ENCODE results near the gene CHERP. TPM values are rescaled to one million over a fixed set of nuclear protein-coding genes. Genes with fewer than 3 reads are reported as not detected.

Gene CHERP
- total RNA-seq, 1 experiment from 2014 or later, result 13.4 TPM

- Histone ChIP-seq H3K79me2 (ENCODE audit: low read length) (peaks cover 98% of the 10 kb centered on the region), H3K36me3 (ENCODE audit: low read depth, low read length) (no peaks in the 10 kb centered on the region), H3K4me3 (ENCODE audit: low read length) (no peak overlapping the region), H3K9me2 (replicated peaks; ENCODE audit: low read length) (no peaks in the 10 kb centered on the region), H3K27me3 (ENCODE audit: low read length) (no peaks in the 10 kb centered on the region), H3K9ac (ENCODE audit: low read length) (no peak overlapping the region), H3K9me3 (ENCODE audit: low read length) (no peaks in the 10 kb centered on the region), H3F3A (ENCODE audit: low read length, unreplicated experiment) (no peaks in the 10 kb centered on the region), H4K20me1 (ENCODE audit: low read length) (peaks cover 57% of the 10 kb centered on the region), H3K27ac (ENCODE audit: low read length) (no peak overlapping the region), H3K4me1 (ENCODE audit: insufficient read depth, low read length) (peaks cover 8% of the 10 kb centered on the region), H3K4me2 (ENCODE audit: low read length) (no peak overlapping the region), H2AFZ (ENCODE audit: low read length) (no peak overlapping the region)
- DNase-seq (no peak), ATAC-seq (no peak)
- BruUV-seq (replicated peaks), result no TSS peak
- TF ChIP-seq EZH2phosphoT487 (IDR thresholded peaks at IDR 0.05; ENCODE audit: borderline replicate concordance, low read length), result no peak
- CTCF ChIA-PET, result no interaction called here
- intact Hi-C loops (cut with micrococcal nuclease), result no loop called here
- POLR2A ChIA-PET (ENCODE audit: unreplicated experiment), result no interaction called here
Measured at GRCh38 chr19:16589917-16590316, 47.7 kb upstream of the CHERP start.

- H3K79me2 ChIP-seq (ENCODE audit: low read length), result peaks cover 98% of the 10 kb centered on the region
- no peaks in the 10 kb centered on the region for H3K9me3 ChIP-seq (ENCODE audit: low read length)
- H3K27ac ChIP-seq (ENCODE audit: low read length), result no peak overlapping the region
- H3K36me3 ChIP-seq (ENCODE audit: low read depth, low read length), result no peaks in the 10 kb centered on the region
- H3K4me2 ChIP-seq (ENCODE audit: low read length), result no peak overlapping the region
- POLR2A ChIA-PET (ENCODE audit: unreplicated experiment), result interaction anchor here (0.6 kb wide), 1 partner anchor 29 kb away, joined by 5 read pairs; no protein-coding TSS in a partner anchor
- no TSS peak for BruUV-seq (replicated peaks)
- no peaks in the 10 kb centered on the region for H3K27me3 ChIP-seq (ENCODE audit: low read length)
- no peak overlapping the region for H3K4me3 ChIP-seq (ENCODE audit: low read length)
- intact Hi-C loops (cut with micrococcal nuclease), result no loop called here
- ATAC-seq (no peak), DNase-seq (no peak)
- no peak for TF ChIP-seq CTCF (conservative IDR thresholded peaks at IDR 0.05; ENCODE audit: low read depth, low read length)
- no peak for TF ChIP-seq EZH2phosphoT487 (IDR thresholded peaks at IDR 0.05; ENCODE audit: borderline replicate concordance, low read length)
- no peak for TF ChIP-seq EZH2 (IDR thresholded peaks at IDR 0.05; ENCODE audit: low read length, unreplicated experiment)
- CTCF ChIA-PET, result no interaction called here
- H3K4me1 ChIP-seq (ENCODE audit: insufficient read depth, low read length), result peaks cover 17% of the 10 kb centered on the region
- no peak overlapping the region for H3K9ac ChIP-seq (ENCODE audit: low read length)
- no peak overlapping the region for H2AFZ ChIP-seq (ENCODE audit: low read length)
- no peaks in the 10 kb centered on the region for H3F3A ChIP-seq (ENCODE audit: low read length, unreplicated experiment)
- no peaks in the 10 kb centered on the region for H3K9me2 ChIP-seq (replicated peaks; ENCODE audit: low read length)
- peaks cover 55% of the 10 kb centered on the region for H4K20me1 ChIP-seq (ENCODE audit: low read length)
Measured at GRCh38 chr19:16588824-16589577, 46.8 kb upstream of the CHERP start.

- no peak overlapping the region for H2AFZ ChIP-seq (ENCODE audit: low read length)
- TF ChIP-seq CTCF (conservative IDR thresholded peaks at IDR 0.05; ENCODE audit: low read depth, low read length) (no peak), EZH2 (IDR thresholded peaks at IDR 0.05; ENCODE audit: low read length, unreplicated experiment) (no peak), EZH2phosphoT487 (IDR thresholded peaks at IDR 0.05; ENCODE audit: borderline replicate concordance, low read length) (no peak)
- CTCF ChIA-PET, result no interaction called here
- no peak for ATAC-seq
- H3K9me2 ChIP-seq (replicated peaks; ENCODE audit: low read length), result no peaks in the 10 kb centered on the region
- no peak for DNase-seq
- no peak overlapping the region for H3K4me2 ChIP-seq (ENCODE audit: low read length)
- POLR2A ChIA-PET (ENCODE audit: unreplicated experiment), result no interaction called here
- H3K27ac ChIP-seq (ENCODE audit: low read length), result no peak overlapping the region
- intact Hi-C loops (cut with micrococcal nuclease), result no loop called here
- no peak overlapping the region for H3K9ac ChIP-seq (ENCODE audit: low read length)
- H3K4me3 ChIP-seq (ENCODE audit: low read length), result no peak overlapping the region
- no peaks in the 10 kb centered on the region for H3K27me3 ChIP-seq (ENCODE audit: low read length)
- no TSS peak for BruUV-seq (replicated peaks)
- no peaks in the 10 kb centered on the region for H3K9me3 ChIP-seq (ENCODE audit: low read length)
- H3F3A ChIP-seq (ENCODE audit: low read length, unreplicated experiment), result no peaks in the 10 kb centered on the region
- H3K79me2 ChIP-seq (ENCODE audit: low read length), result peaks cover 98% of the 10 kb centered on the region
- H3K4me1 ChIP-seq (ENCODE audit: insufficient read depth, low read length), result peaks cover 20% of the 10 kb centered on the region
- H3K36me3 ChIP-seq (ENCODE audit: low read depth, low read length), result no peaks in the 10 kb centered on the region
- H4K20me1 ChIP-seq (ENCODE audit: low read length), result peaks cover 48% of the 10 kb centered on the region
Measured at GRCh38 chr19:16587833-16588823, 45.9 kb upstream of the CHERP start.

Data from PC-3 (cell line).